ENCODE data around the gene PTGIS.

PTGIS gene

DNA sequence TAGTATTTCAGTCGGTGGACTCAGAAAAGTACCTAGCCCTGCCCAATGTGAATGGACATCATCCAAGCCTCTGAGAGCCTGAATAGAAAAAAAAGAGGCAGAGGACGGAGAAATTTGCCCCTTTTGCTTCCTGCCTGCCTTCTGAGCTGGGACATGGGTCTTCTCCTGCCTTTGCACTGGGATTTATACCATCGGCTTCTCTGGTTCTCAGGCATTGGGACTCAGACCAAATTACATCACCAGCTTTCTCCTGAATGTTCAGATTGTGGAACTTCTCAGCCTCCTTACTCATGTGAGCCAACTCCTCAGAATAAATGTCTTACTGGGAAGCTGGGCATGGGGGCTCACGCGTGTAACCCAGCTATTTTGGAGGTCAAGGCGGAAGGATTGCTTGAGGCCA lies 105.3 kb downstream of the PTGIS start:
- Histone ChIP-seq H3K36me3 (ENCODE audit: control insufficient read depth, insufficient read depth, low read length) (no peaks in the 10 kb centered on the region), H3K4me1 (ENCODE audit: control insufficient read depth, low read depth, low read length) (no peaks in the 10 kb centered on the region), H3K79me2 (ENCODE audit: control insufficient read depth, insufficient read depth, low read length) (no peaks in the 10 kb centered on the region), H3K4ac (ENCODE audit: low read depth, low read length) (no peak overlapping the region), H3K56ac (ENCODE audit: low read length) (no peak overlapping the region), H4K8ac (ENCODE audit: low read depth, low read length) (no peak overlapping the region), H3K4me2 (ENCODE audit: low read length) (no peak overlapping the region), H3K4me3 (ENCODE audit: low read length) (no peak overlapping the region), H3K27me3 (ENCODE audit: insufficient read depth, low read length, poor library complexity) (no peaks in the 10 kb centered on the region), H3K23ac (ENCODE audit: low read length) (no peak overlapping the region), H2AK5ac (ENCODE audit: low read length) (no peak overlapping the region), H2BK15ac (replicated peaks; ENCODE audit: low read depth) (no peak overlapping the region), H3K79me1 (ENCODE audit: low read length) (no peaks in the 10 kb centered on the region), H3K9ac (ENCODE audit: low read length) (no peak overlapping the region), H4K5ac (ENCODE audit: low read length) (no peak overlapping the region), H3K18ac (ENCODE audit: low read length) (no peak overlapping the region), H2BK5ac (ENCODE audit: low read length) (no peak overlapping the region), H2BK120ac (ENCODE audit: low read depth, low read length) (no peak overlapping the region), H3K27ac (ENCODE audit: low read depth, low read length) (no peak overlapping the region)
- no peak for DNase-seq
- no CpG with 5 or more reads among the region's 6 CpGs for WGBS (ENCODE audit: extremely low coverage, insufficient coverage, low lambda C conversion rate)

DNA sequence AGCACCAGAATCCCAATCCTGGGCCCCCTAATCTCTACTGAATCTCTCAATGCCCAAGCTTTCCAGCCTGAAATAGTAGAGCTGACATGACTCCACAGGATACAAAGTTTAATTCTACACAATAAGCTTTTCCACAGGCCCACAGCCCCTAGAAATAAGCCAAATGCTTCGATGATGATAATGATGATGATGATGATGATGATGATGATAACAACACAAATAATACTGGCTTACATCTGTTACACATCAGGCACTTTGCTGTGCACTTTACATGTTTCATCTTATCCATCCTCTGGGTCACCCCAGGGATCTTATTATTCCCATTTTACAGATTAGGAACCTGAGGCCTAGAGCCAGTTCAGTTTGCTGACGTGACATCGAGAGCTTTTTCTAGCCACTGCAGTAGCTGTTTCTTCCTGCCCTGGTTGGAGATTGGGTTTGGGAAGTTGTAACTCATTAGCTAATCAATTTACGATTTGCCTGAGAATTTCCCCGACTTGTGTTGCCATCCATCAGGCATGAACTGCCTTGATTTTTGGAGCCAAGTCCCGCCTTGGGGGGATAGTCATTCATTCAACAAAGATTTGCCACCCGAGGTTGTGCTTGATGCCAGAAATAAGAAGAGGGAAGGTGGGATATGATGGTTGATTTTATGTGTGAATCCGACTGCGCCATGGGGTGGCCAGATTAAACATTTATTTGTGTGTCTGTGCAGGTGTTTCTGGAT lies 105.9 kb downstream of the PTGIS start:
- DNase-seq, result no peak
- no peak overlapping the region for H4K8ac ChIP-seq (ENCODE audit: low read depth, low read length)
- H2BK5ac ChIP-seq (ENCODE audit: low read length), result no peak overlapping the region
- no CpG with 5 or more reads among the region's 9 CpGs for WGBS (ENCODE audit: extremely low coverage, insufficient coverage, low lambda C conversion rate)
- no peak overlapping the region for H2BK15ac ChIP-seq (replicated peaks; ENCODE audit: low read depth)
- no peak overlapping the region for H3K23ac ChIP-seq (ENCODE audit: low read length)
- H3K79me2 ChIP-seq (ENCODE audit: control insufficient read depth, insufficient read depth, low read length), result no peaks in the 10 kb centered on the region
- no peaks in the 10 kb centered on the region for H3K36me3 ChIP-seq (ENCODE audit: control insufficient read depth, insufficient read depth, low read length)
- no peak overlapping the region for H3K18ac ChIP-seq (ENCODE audit: low read length)
- H3K4me1 ChIP-seq (ENCODE audit: control insufficient read depth, low read depth, low read length), result peaks cover under 1% of the 10 kb centered on the region
- no peak overlapping the region for H3K4ac ChIP-seq (ENCODE audit: low read depth, low read length)
- no peak overlapping the region for H3K56ac ChIP-seq (ENCODE audit: low read length)
- no peak overlapping the region for H4K5ac ChIP-seq (ENCODE audit: low read length)
- no peak overlapping the region for H3K4me3 ChIP-seq (ENCODE audit: low read length)
- H3K79me1 ChIP-seq (ENCODE audit: low read length), result no peaks in the 10 kb centered on the region
- H3K27me3 ChIP-seq (ENCODE audit: insufficient read depth, low read length, poor library complexity), result no peaks in the 10 kb centered on the region
- H3K9ac ChIP-seq (ENCODE audit: low read length), result no peak overlapping the region
- no peak overlapping the region for H2AK5ac ChIP-seq (ENCODE audit: low read length)
- H3K4me2 ChIP-seq (ENCODE audit: low read length), result no peak overlapping the region
- H2BK120ac ChIP-seq (ENCODE audit: low read depth, low read length), result no peak overlapping the region
- H3K27ac ChIP-seq (ENCODE audit: low read depth, low read length), result no peak overlapping the region

GRCh38 chr20:49460916-49461315 lies 107.0 kb downstream of the PTGIS start:
- WGBS (ENCODE audit: extremely low coverage, insufficient coverage, low lambda C conversion rate), result no CpG with 5 or more reads among the region's 5 CpGs
- no peaks in the 10 kb centered on the region for H3K27me3 ChIP-seq (ENCODE audit: insufficient read depth, low read length, poor library complexity)

GRCh38 chr20:49460131-49460530 lies 107.8 kb downstream of the PTGIS start:
- Histone ChIP-seq H2BK120ac (ENCODE audit: low read depth, low read length) (no peak overlapping the region), H3K27ac (ENCODE audit: low read depth, low read length) (no peak overlapping the region), H3K79me2 (ENCODE audit: control insufficient read depth, insufficient read depth, low read length) (no peaks in the 10 kb centered on the region), H2BK5ac (ENCODE audit: low read length) (no peak overlapping the region), H3K79me1 (ENCODE audit: low read length) (no peaks in the 10 kb centered on the region), H3K4me3 (ENCODE audit: low read length) (no peak overlapping the region), H3K18ac (ENCODE audit: low read length) (no peak overlapping the region), H2AK5ac (ENCODE audit: low read length) (no peak overlapping the region), H2BK15ac (replicated peaks; ENCODE audit: low read depth) (no peak overlapping the region), H3K27me3 (ENCODE audit: insufficient read depth, low read length, poor library complexity) (no peaks in the 10 kb centered on the region), H3K4ac (ENCODE audit: low read depth, low read length) (no peak overlapping the region), H3K36me3 (ENCODE audit: control insufficient read depth, insufficient read depth, low read length) (no peaks in the 10 kb centered on the region), H3K56ac (ENCODE audit: low read length) (no peak overlapping the region), H3K4me2 (ENCODE audit: low read length) (no peak overlapping the region), H3K9ac (ENCODE audit: low read length) (no peak overlapping the region), H3K23ac (ENCODE audit: low read length) (no peak overlapping the region), H3K4me1 (ENCODE audit: control insufficient read depth, low read depth, low read length) (peaks cover 2% of the 10 kb centered on the region), H4K5ac (ENCODE audit: low read length) (no peak overlapping the region), H4K8ac (ENCODE audit: low read depth, low read length) (no peak overlapping the region)
- no CpG with 5 or more reads among the region's 6 CpGs for WGBS (ENCODE audit: extremely low coverage, insufficient coverage, low lambda C conversion rate)
- no peak for DNase-seq

More at GRCh38 chr20:49460916-49461315, 107.0 kb downstream of the PTGIS start:
- Histone ChIP-seq H3K27ac (ENCODE audit: low read depth, low read length) (no peak overlapping the region), H3K9ac (ENCODE audit: low read length) (no peak overlapping the region), H3K36me3 (ENCODE audit: control insufficient read depth, insufficient read depth, low read length) (no peaks in the 10 kb centered on the region), H2AK5ac (ENCODE audit: low read length) (no peak overlapping the region), H4K5ac (ENCODE audit: low read length) (no peak overlapping the region), H2BK15ac (replicated peaks; ENCODE audit: low read depth) (no peak overlapping the region), H3K4ac (ENCODE audit: low read depth, low read length) (no peak overlapping the region), H3K56ac (ENCODE audit: low read length) (no peak overlapping the region), H2BK120ac (ENCODE audit: low read depth, low read length) (no peak overlapping the region), H3K79me1 (ENCODE audit: low read length) (no peaks in the 10 kb centered on the region), H3K23ac (ENCODE audit: low read length) (no peak overlapping the region), H2BK5ac (ENCODE audit: low read length) (no peak overlapping the region), H3K4me1 (ENCODE audit: control insufficient read depth, low read depth, low read length) (peaks cover 2% of the 10 kb centered on the region), H3K79me2 (ENCODE audit: control insufficient read depth, insufficient read depth, low read length) (no peaks in the 10 kb centered on the region), H4K8ac (ENCODE audit: low read depth, low read length) (no peak overlapping the region), H3K4me3 (ENCODE audit: low read length) (no peak overlapping the region), H3K4me2 (ENCODE audit: low read length) (no peak overlapping the region), H3K18ac (ENCODE audit: low read length) (no peak overlapping the region)
- no peak for DNase-seq

GRCh38 chr20:49459684-49460083 lies 108.3 kb downstream of the PTGIS start:
- Histone ChIP-seq H3K79me2 (ENCODE audit: control insufficient read depth, insufficient read depth, low read length) (no peaks in the 10 kb centered on the region), H3K4ac (ENCODE audit: low read depth, low read length) (no peak overlapping the region), H3K79me1 (ENCODE audit: low read length) (no peaks in the 10 kb centered on the region), H2BK5ac (ENCODE audit: low read length) (no peak overlapping the region), H2AK5ac (ENCODE audit: low read length) (no peak overlapping the region), H3K27ac (ENCODE audit: low read depth, low read length) (no peak overlapping the region), H3K18ac (ENCODE audit: low read length) (no peak overlapping the region), H3K4me1 (ENCODE audit: control insufficient read depth, low read depth, low read length) (peaks cover 2% of the 10 kb centered on the region), H4K5ac (ENCODE audit: low read length) (no peak overlapping the region), H3K4me2 (ENCODE audit: low read length) (no peak overlapping the region), H3K56ac (ENCODE audit: low read length) (no peak overlapping the region), H4K8ac (ENCODE audit: low read depth, low read length) (no peak overlapping the region), H3K27me3 (ENCODE audit: insufficient read depth, low read length, poor library complexity) (no peaks in the 10 kb centered on the region), H2BK15ac (replicated peaks; ENCODE audit: low read depth) (no peak overlapping the region), H3K23ac (ENCODE audit: low read length) (no peak overlapping the region), H3K9ac (ENCODE audit: low read length) (no peak overlapping the region), H3K36me3 (ENCODE audit: control insufficient read depth, insufficient read depth, low read length) (no peaks in the 10 kb centered on the region), H2BK120ac (ENCODE audit: low read depth, low read length) (no peak overlapping the region), H3K4me3 (ENCODE audit: low read length) (no peak overlapping the region)
- no peak for DNase-seq
- WGBS (ENCODE audit: extremely low coverage, insufficient coverage, low lambda C conversion rate), result no CpG with 5 or more reads among the region's 6 CpGs

DNA sequence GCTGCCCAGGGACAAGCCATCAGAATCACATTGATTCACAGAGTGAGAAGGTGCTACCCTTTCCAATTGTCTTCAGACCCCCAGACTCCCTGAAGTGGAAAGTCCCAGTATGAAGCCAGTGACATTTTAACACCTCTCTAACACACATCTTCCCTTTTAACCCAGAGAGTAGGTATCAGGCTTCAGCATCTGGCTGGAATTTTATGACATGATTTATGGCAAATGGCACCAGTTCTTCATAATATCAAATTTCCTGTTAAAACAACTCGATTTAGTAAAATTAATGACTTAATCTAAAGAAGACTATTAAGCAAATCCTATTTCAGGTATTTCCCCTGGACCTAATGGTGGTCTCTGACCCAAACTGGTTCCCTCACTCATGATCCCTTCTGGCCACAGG lies 110.5 kb downstream of the PTGIS start:
- H2BK5ac ChIP-seq (ENCODE audit: low read length), result no peak overlapping the region
- no peak overlapping the region for H3K18ac ChIP-seq (ENCODE audit: low read length)
- no peak overlapping the region for H3K56ac ChIP-seq (ENCODE audit: low read length)
- H3K79me2 ChIP-seq (ENCODE audit: control insufficient read depth, insufficient read depth, low read length), result no peaks in the 10 kb centered on the region
- H3K4me1 ChIP-seq (ENCODE audit: control insufficient read depth, low read depth, low read length), result peaks cover 2% of the 10 kb centered on the region
- H3K23ac ChIP-seq (ENCODE audit: low read length), result no peak overlapping the region
- no peak overlapping the region for H4K8ac ChIP-seq (ENCODE audit: low read depth, low read length)
- H3K27me3 ChIP-seq (ENCODE audit: insufficient read depth, low read length, poor library complexity), result no peaks in the 10 kb centered on the region
- no peak overlapping the region for H3K27ac ChIP-seq (ENCODE audit: low read depth, low read length)
- H2BK15ac ChIP-seq (replicated peaks; ENCODE audit: low read depth), result no peak overlapping the region
- no peak overlapping the region for H3K4me2 ChIP-seq (ENCODE audit: low read length)
- H3K79me1 ChIP-seq (ENCODE audit: low read length), result no peaks in the 10 kb centered on the region
- no peak overlapping the region for H3K4ac ChIP-seq (ENCODE audit: low read depth, low read length)
- DNase-seq, result peak; percentile 51
- H3K9ac ChIP-seq (ENCODE audit: low read length), result no peak overlapping the region
- no CpG with 5 or more reads among the region's 1 CpG for WGBS (ENCODE audit: extremely low coverage, insufficient coverage, low lambda C conversion rate)
- no peak overlapping the region for H2AK5ac ChIP-seq (ENCODE audit: low read length)
- no peak overlapping the region for H3K4me3 ChIP-seq (ENCODE audit: low read length)
- H4K5ac ChIP-seq (ENCODE audit: low read length), result no peak overlapping the region
- H2BK120ac ChIP-seq (ENCODE audit: low read depth, low read length), result no peak overlapping the region
- no peaks in the 10 kb centered on the region for H3K36me3 ChIP-seq (ENCODE audit: control insufficient read depth, insufficient read depth, low read length)

All from mesendoderm (in vitro differentiated cells).